Thymus (tissue), 11 donors: ENCODE results near the gene EPB41L4A. TPM values are rescaled to one million over a fixed set of nuclear protein-coding genes. Genes with fewer than 3 reads are reported as not detected.

ENCODE experiments used
- DNase-seq, 9 donors: peaks; one replicate each; pipeline ENCODE4 v3.0.0-alpha.2; 2013; ENCODE audit warnings: low spot score in 9 of 9, low read depth in 6 of 9, missing footprints in 1 of 9
- H3K27ac ChIP-seq, 2 donors: one replicate each; pipeline ENCODE4 v1.5.1; 2013; ENCODE audit warnings: control low read depth in 1 of 2, low read depth in 1 of 2, low read length in 1 of 2, mild to moderate bottlenecking in 1 of 2, moderate library complexity in 1 of 2
- H3K27me3 ChIP-seq, 2 donors: one replicate each; pipeline ENCODE4 v1.5.1; 2013; ENCODE audit warnings: low read length in 1 of 2; ENCODE audit not compliant: control insufficient read depth in 2 of 2, insufficient read depth in 1 of 2
- H3K36me3 ChIP-seq, 2 donors: one replicate each; pipeline ENCODE4 v1.5.1; 2013; ENCODE audit warnings: low read length in 1 of 2, mild to moderate bottlenecking in 1 of 2, moderate library complexity in 1 of 2; ENCODE audit not compliant: control insufficient read depth in 2 of 2, insufficient read depth in 2 of 2
- H3K4me1 ChIP-seq, 2 donors: one replicate each; pipeline ENCODE4 v1.5.1; 2013; ENCODE audit warnings: low read length in 2 of 2; ENCODE audit not compliant: control insufficient read depth in 2 of 2, insufficient read depth in 2 of 2
- H3K4me3 ChIP-seq, 2 donors: one replicate each; pipeline ENCODE4 v1.5.1; 2013; ENCODE audit warnings: low read length in 2 of 2, control low read depth in 1 of 2, mild to moderate bottlenecking in 1 of 2
- H3K9me3 ChIP-seq, 2 donors: one replicate each; pipeline ENCODE4 v1.5.1; 2013; ENCODE audit warnings: low read length in 1 of 2, mild to moderate bottlenecking in 1 of 2; ENCODE audit not compliant: control insufficient read depth in 2 of 2, insufficient read depth in 1 of 2
- WGBS: extraction: QIAGEN DNeasy Blood & Tissue Kit; methylation state at CpG from one replicate; pipeline ENCODE4 v1.1.7; 2013; 5-methylcytosine and 5-hydroxymethylcytosine counted together
- polyA plus RNA-seq: library from polyadenylated mRNA; stranded (reverse); fragments of 200-250 nt; gene quantifications from one replicate; pipeline ENCODE4 v1.2.3, GENCODE V29; 2013
- total RNA-seq: library from RNA; stranded (reverse); fragments of 120-200 nt; gene quantifications from one replicate; pipeline ENCODE4 v1.2.4, GENCODE V29; 2013
- donor health status: healthy.

The EPB41L4A gene
- total and polyA plus RNA-seq, 2 donors: 4.8 to 5.2 TPM

DNA sequence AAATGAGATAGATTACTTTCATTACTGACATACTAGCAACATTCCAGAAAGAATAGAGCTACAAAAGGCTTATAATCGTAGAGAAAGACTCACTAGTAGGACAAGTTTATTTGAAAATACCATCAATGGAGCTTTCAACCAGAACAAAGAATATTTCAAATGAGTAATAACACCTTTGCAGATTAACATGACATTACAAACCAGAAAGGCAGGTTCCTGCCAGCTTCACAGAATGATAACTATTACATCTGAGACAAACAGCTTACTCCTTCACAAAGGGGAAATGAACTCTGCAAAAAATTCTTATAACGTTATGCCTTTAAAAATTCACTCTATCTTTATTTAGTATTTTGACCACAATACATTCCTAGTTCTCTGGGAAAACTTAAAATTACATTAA is 103.1 kb downstream of the EPB41L4A start:
- Histone ChIP-seq H3K9me3 (no peaks in the 10 kb centered on the region), H3K4me3 (no peak overlapping the region), H3K27ac (no peak overlapping the region), H3K36me3 (no peaks in the 10 kb centered on the region), H3K27me3 (no peaks in the 10 kb centered on the region), H3K4me1 (no peaks in the 10 kb centered on the region)
- 59% methylated on average over 2 of the region's 2 CpGs for WGBS
- DNase-seq: no peak

DNA sequence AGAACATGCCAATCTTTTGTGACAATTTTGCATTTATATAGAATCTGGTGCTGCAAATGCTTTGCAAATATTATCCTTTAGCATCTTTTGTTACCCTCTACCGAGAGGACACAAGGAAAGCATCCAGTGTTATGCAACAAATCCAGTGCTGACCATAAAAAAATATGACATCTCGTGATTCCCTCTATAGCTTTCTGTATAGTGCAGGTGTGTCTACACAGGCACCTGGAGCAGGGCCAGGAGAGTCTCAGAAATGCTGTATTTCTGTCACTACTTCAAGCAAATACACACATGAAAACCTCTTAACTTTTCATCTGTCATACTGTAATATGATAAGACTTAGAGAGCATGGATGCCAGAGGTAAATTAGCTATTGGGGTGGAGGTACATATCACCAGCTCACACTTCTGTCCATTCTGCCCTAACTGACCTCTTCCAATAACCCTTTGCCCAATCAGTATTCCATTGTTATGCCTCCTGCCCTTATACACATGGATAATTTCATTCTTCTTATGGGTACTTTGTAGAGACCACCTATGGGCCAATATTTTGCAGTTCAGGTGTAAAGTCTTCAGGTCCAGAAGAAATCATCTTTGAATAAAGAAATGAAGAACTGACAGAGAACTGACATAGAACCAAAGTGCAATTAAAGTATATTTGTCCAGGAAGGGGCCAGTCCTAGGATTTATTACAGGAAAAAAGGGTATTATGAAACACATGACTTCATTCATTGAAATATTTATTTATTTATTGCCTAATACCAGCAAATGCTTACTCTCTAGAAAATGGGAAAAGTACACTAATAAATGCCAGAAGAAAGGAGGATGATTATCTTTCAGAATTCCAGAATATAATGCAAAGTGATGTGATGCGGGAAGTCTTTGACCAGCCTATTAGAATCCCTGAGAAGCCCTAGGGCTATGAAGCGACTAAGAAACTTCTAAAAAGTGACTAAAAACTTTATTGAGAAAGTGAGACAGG is 106.5 kb downstream of the EPB41L4A start:
- no peak overlapping the region for H3K4me3 ChIP-seq
- H3K27me3 ChIP-seq: no peaks in the 10 kb centered on the region
- H3K4me1 ChIP-seq: no peaks in the 10 kb centered on the region
- no peak overlapping the region for H3K27ac ChIP-seq
- no peaks in the 10 kb centered on the region for H3K9me3 ChIP-seq
- WGBS: 90% methylated on average over 4 of the region's 4 CpGs
- DNase-seq: no peak
- no peaks in the 10 kb centered on the region for H3K36me3 ChIP-seq

- no peak for DNase-seq
- Histone ChIP-seq H3K9me3 (no peaks in the 10 kb centered on the region), H3K4me3 (no peak overlapping the region), H3K36me3 (no peaks in the 10 kb centered on the region), H3K4me1 (no peaks in the 10 kb centered on the region), H3K27me3 (no peaks in the 10 kb centered on the region), H3K27ac (no peak overlapping the region)
- WGBS: 95% methylated on average over 1 of the region's 1 CpG
Measured at GRCh38 chr5:112310746-112311145, 108.3 kb downstream of the EPB41L4A start.

DNA sequence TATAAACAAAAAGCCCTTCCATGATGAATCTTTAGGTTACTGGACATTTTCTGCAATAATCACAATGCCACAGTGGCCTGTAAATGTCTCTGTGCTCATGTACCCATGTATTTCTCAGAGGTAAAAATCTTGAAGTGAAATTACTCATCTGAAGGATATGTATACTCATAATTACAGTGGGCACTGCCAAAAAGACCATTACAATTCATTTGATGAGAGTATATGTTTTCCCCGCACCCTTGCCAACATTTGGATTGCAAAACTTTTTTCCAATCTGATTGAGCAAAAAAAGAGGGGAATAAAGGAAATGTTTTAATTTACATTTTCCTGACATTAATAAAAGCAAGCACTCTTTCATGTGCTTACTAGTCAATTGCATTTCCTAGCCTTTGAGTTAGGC is 110.5 kb downstream of the EPB41L4A start:
- no peak overlapping the region for H3K27ac ChIP-seq
- H3K9me3 ChIP-seq: no peaks in the 10 kb centered on the region
- no peaks in the 10 kb centered on the region for H3K36me3 ChIP-seq
- H3K27me3 ChIP-seq: no peaks in the 10 kb centered on the region
- DNase-seq: no peak
- H3K4me1 ChIP-seq: no peaks in the 10 kb centered on the region
- WGBS: 97% methylated on average over 1 of the region's 1 CpG
- no peak overlapping the region for H3K4me3 ChIP-seq

DNA sequence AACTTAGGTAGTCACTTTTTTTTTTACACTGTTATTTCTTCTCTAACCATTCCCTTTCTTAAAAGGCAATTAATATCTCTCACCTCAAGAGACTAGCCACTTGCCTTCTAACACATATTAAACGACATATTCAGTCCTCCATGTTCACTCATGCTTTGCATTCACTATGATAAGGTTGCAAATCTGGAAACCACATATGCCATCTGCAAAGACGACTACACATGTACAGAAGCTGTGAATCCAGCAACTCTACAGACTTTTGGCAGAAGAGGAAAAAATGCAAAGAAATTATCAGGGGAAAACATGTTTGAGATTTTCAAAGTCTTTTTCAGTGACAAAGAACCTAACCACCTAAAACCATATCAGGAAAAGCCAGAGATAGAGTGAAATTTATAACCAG is 112.1 kb downstream of the EPB41L4A start:
- no peak overlapping the region for H3K4me3 ChIP-seq
- H3K27ac ChIP-seq: no peak overlapping the region
- no peaks in the 10 kb centered on the region for H3K9me3 ChIP-seq
- DNase-seq: no peak
- H3K4me1 ChIP-seq: no peaks in the 10 kb centered on the region
- no peaks in the 10 kb centered on the region for H3K27me3 ChIP-seq
- H3K36me3 ChIP-seq: no peaks in the 10 kb centered on the region
- 82% methylated on average over 2 of the region's 2 CpGs for WGBS

DNA sequence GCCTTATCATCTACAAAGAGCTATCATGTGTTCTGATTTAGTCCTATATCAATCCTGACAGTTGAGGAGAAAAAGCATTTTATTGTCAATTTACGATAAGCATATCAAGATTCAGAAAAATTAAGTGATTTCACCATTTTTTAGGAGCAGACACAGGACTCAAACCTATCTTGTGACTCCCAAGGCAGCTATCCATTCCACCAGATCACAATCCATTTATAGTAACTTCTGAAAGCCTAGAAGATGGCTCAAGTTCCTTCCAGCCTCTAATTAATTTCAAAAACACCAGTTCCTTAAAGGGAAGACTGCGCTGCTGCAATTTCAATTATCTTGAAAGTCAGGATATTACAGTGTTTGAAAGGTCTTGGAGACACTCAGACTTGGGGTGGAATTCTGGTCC is 114.3 kb downstream of the EPB41L4A start:
- 96% methylated on average over 2 of the region's 2 CpGs for WGBS
- H3K27ac ChIP-seq: no peak overlapping the region
- H3K4me3 ChIP-seq: no peak overlapping the region
- DNase-seq: no peak
- H3K27me3 ChIP-seq: no peaks in the 10 kb centered on the region
- H3K9me3 ChIP-seq: no peaks in the 10 kb centered on the region
- no peaks in the 10 kb centered on the region for H3K36me3 ChIP-seq
- no peaks in the 10 kb centered on the region for H3K4me1 ChIP-seq

DNA sequence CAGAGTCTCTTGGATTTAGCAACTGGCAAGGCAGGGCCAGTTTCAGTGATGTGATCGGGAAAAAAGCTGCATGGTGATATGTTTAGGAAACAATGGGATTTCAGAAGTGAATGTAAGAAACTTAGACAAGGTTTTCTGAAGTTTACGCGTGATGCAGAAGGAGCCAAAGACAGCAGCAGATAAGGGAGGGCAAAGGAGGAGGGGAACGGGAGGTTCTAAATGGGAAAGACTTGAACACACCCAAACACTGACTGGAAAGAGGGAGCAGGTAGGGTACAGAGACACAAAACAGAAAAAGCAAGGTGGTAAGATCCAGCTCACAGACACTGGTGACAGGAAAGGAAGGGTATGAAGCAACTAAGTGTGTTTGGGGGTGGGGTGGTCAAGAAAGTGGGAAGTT is 115.4 kb downstream of the EPB41L4A start:
- no peak for DNase-seq
- Histone ChIP-seq H3K9me3 (no peaks in the 10 kb centered on the region), H3K4me1 (no peaks in the 10 kb centered on the region), H3K27me3 (no peaks in the 10 kb centered on the region), H3K4me3 (no peak overlapping the region), H3K36me3 (no peaks in the 10 kb centered on the region), H3K27ac (no peak overlapping the region)
- WGBS: 95% methylated on average over 4 of the region's 4 CpGs

DNA sequence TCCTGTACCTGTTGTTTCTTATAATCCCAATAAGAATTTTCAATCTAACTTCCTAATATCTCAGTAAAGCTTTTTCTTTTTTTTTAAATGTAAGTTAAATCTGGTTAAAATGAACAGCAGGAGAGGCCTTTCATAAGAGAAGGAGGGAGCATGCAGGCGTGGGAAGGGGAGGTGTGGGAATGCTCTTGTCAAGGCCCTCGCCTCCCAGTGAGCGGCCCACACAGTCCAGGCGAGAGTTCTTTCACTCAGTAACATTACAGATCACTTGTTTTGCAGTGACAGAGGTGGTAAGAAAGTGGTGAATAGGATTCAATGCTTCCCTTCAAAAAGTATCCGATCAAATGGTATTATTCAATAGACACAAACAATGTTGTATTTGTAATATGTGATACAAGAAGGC is 125.0 kb downstream of the EPB41L4A start:
- H3K4me3 ChIP-seq: no peak overlapping the region

DNA sequence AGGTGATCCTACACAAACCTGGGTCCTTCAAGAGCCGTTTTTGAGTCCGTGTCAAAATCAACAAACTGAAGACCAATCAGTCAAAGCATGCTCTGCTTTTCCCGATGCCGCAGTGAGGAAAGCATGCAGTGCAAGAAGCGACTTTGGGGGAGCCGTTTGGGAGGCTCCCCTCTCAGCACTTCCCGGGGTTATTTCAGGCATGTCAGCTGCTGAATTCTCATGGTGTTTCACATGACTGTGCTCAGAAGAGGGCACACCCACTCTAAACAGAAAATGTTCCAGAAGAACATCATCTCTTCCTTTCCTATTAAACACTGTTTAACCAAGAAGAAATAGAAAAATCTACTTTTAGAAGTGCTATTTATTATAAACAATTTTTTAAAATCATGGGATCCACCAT is 125.5 kb downstream of the EPB41L4A start:
- Histone ChIP-seq H3K4me1 (no peaks in the 10 kb centered on the region), H3K27me3 (no peaks in the 10 kb centered on the region), H3K27ac (no peak overlapping the region), H3K36me3 (no peaks in the 10 kb centered on the region), H3K4me3 (no peak overlapping the region), H3K9me3 (no peaks in the 10 kb centered on the region)
- no peak for DNase-seq
- WGBS: 78% methylated on average over 7 of the region's 7 CpGs

More for the DNA sequence above, 125.0 kb downstream of the EPB41L4A start:
- 90% methylated on average over 5 of the region's 5 CpGs for WGBS
- no peaks in the 10 kb centered on the region for H3K4me1 ChIP-seq
- H3K36me3 ChIP-seq: no peaks in the 10 kb centered on the region
- no peak overlapping the region for H3K27ac ChIP-seq
- H3K9me3 ChIP-seq: no peaks in the 10 kb centered on the region
- H3K27me3 ChIP-seq: no peaks in the 10 kb centered on the region
- no peak for DNase-seq
